Activated CD4-positive, alpha-beta memory T cell treated with anti-CD3 and anti-CD28 coated beads for 36 hours (primary cell): ENCODE results near the gene RBM17. TPM values are rescaled to one million over a fixed set of nuclear protein-coding genes. Genes with fewer than 3 reads are reported as not detected.

Source experiments
- CTCF ChIA-PET: fragments of 350-600 bp; sonication (Branson Sonifier 250); formaldehyde crosslinking; loops from one replicate; lab custom pipeline; 2021; ENCODE audit warnings: antibody characterized with exemption, inconsistent platforms; lab: Charles Lee
- POLR2A ChIA-PET: fragments of 350-600 bp; sonication (Branson Sonifier 250); formaldehyde crosslinking; loops from one replicate; lab custom pipeline; 2021; ENCODE audit warnings: antibody characterized with exemption; lab: Charles Lee
- DNase-seq: peaks from one replicate; pipeline ENCODE4 v3.0.0-alpha.2; 2020
- H3K27ac Mint-ChIP-seq: one replicate; pipeline ENCODE4 v1.8.0; 2021; ENCODE audit warnings: mixed read lengths
- H3K27me3 Mint-ChIP-seq: one replicate; pipeline ENCODE4 v1.8.0; 2021; ENCODE audit warnings: mixed read lengths
- H3K36me3 Mint-ChIP-seq: one replicate; pipeline ENCODE4 v1.8.0; 2021; ENCODE audit warnings: mixed read lengths
- H3K4me1 Mint-ChIP-seq: one replicate; pipeline ENCODE4 v1.8.0; 2021; ENCODE audit warnings: low read depth, mixed read lengths
- H3K4me3 Mint-ChIP-seq: one replicate; pipeline ENCODE4 v1.8.0; 2021; ENCODE audit warnings: mild to moderate bottlenecking, mixed read lengths
- H3K9me3 Mint-ChIP-seq: one replicate; pipeline ENCODE4 v1.8.0; 2021; ENCODE audit warnings: mixed read lengths
- intact Hi-C: fragments of 100-400 bp; cut with micrococcal nuclease; formaldehyde crosslinking; loops from one replicate; pipeline ENCODE4 v1.15.1; 2023
- total RNA-seq, 2 experiments: library from RNA; stranded (reverse); gene quantifications; one replicate each; pipeline ENCODE4 v1.2.3, GENCODE V29; 2021

The RBM17 gene
- total RNA-seq, 2 experiments from 2014 or later, result 151 to 155 TPM

- H3K36me3 Mint-ChIP-seq, result peaks cover 91% of the 10 kb centered on the region
- ChIA-PET POLR2A (interaction anchor here (2.3 to 16.2 kb wide), 4 partner anchors 10 to 25 kb away, joined by 9 to 343 read pairs (median 17); no protein-coding TSS in a partner anchor), CTCF (interaction anchor here (1.0 to 13.1 kb wide), 2 partner anchors 10 to 38 kb away, joined by 3 to 167 read pairs; no protein-coding TSS in a partner anchor)
- H3K4me3 Mint-ChIP-seq, result peak overlapping the region; percentile 55
- intact Hi-C loops, result no loop called here
- no peaks in the 10 kb centered on the region for H3K27me3 Mint-ChIP-seq
- H3K4me1 Mint-ChIP-seq, result peaks cover 92% of the 10 kb centered on the region
- peak; percentile 39 for DNase-seq
- peak overlapping the region; percentile 98 for H3K27ac Mint-ChIP-seq
- H3K9me3 Mint-ChIP-seq, result no peaks in the 10 kb centered on the region
These were observed 41.0 kb upstream of the RBM17 start for GRCh38 chr10:6047847-6048246.

- H3K4me1 Mint-ChIP-seq, result peaks cover 91% of the 10 kb centered on the region
- peak overlapping the region; percentile 98 for H3K27ac Mint-ChIP-seq
- peak; percentile 8 for DNase-seq
- CTCF ChIA-PET, result interaction anchor here (1.1 to 13.1 kb wide), 3 partner anchors 14 to 37 kb away, joined by 3 to 167 read pairs (median 6); no protein-coding TSS in a partner anchor
- intact Hi-C loops, result no loop called here
- no peaks in the 10 kb centered on the region for H3K9me3 Mint-ChIP-seq
- POLR2A ChIA-PET, result interaction anchor here (0.6 to 16.2 kb wide), 7 partner anchors 10 to 77 kb away, joined by 3 to 343 read pairs (median 4); no protein-coding TSS in a partner anchor
- H3K27me3 Mint-ChIP-seq, result no peaks in the 10 kb centered on the region
- H3K36me3 Mint-ChIP-seq, result peaks cover 91% of the 10 kb centered on the region
- H3K4me3 Mint-ChIP-seq, result peak overlapping the region; percentile 83
These were observed 40.4 kb upstream of the RBM17 start for GRCh38 chr10:6048281-6049030.

GRCh38 chr10:6049031-6049400 is 39.8 kb upstream of the RBM17 start:
- no peaks in the 10 kb centered on the region for H3K27me3 Mint-ChIP-seq
- ChIA-PET POLR2A (interaction anchor here (0.6 to 16.2 kb wide), 8 partner anchors 9 to 77 kb away, joined by 3 to 343 read pairs (median 6); no protein-coding TSS in a partner anchor), CTCF (interaction anchor here (1.1 to 13.1 kb wide), 4 partner anchors 14 to 41 kb away, joined by 3 to 167 read pairs (median 8); no protein-coding TSS in a partner anchor)
- H3K4me1 Mint-ChIP-seq, result peaks cover 91% of the 10 kb centered on the region
- H3K4me3 Mint-ChIP-seq, result peak overlapping the region; percentile 83
- H3K27ac Mint-ChIP-seq, result peak overlapping the region; percentile 98
- peaks cover 91% of the 10 kb centered on the region for H3K36me3 Mint-ChIP-seq
- intact Hi-C loops, result no loop called here
- peak; percentile 7 for DNase-seq
- no peaks in the 10 kb centered on the region for H3K9me3 Mint-ChIP-seq

- no peaks in the 10 kb centered on the region for H3K9me3 Mint-ChIP-seq
- peak overlapping the region; percentile 83 for H3K4me3 Mint-ChIP-seq
- DNase-seq, result peak; percentile 97
- ChIA-PET CTCF (interaction anchor here (0.5 to 13.1 kb wide), 8 partner anchors 12 to 1333 kb away, joined by 3 to 167 read pairs (median 4); partner anchors contain the start of gene PFKFB3), POLR2A (interaction anchor here (0.7 to 16.2 kb wide), 11 partner anchors 10 to 644 kb away, joined by 3 to 343 read pairs (median 5); partner anchors contain the start of genes IL15RA and IL2RA)
- H3K27ac Mint-ChIP-seq, result peak overlapping the region; percentile 98
- intact Hi-C loops, result loop anchor here (1.0 to 10.0 kb wide), 10 partner anchors 37 to 1994 kb away; partner anchors contain the start of genes ANKRD16, GDI2, IL15RA and PRKCQ
- no peaks in the 10 kb centered on the region for H3K27me3 Mint-ChIP-seq
- peaks cover 86% of the 10 kb centered on the region for H3K36me3 Mint-ChIP-seq
- H3K4me1 Mint-ChIP-seq, result peaks cover 86% of the 10 kb centered on the region
These were observed 37.9 kb upstream of the RBM17 start for GRCh38 chr10:6050801-6051445.

GRCh38 chr10:6052247-6053221 is 36.3 kb upstream of the RBM17 start:
- H3K27me3 Mint-ChIP-seq, result no peaks in the 10 kb centered on the region
- peaks cover 87% of the 10 kb centered on the region for H3K36me3 Mint-ChIP-seq

GRCh38 chr10:6053303-6053702 is 35.5 kb upstream of the RBM17 start:
- peak; percentile 33 for DNase-seq
- CTCF ChIA-PET, result interaction anchor here (0.6 to 13.1 kb wide), 4 partner anchors 9 to 39 kb away, joined by 3 to 167 read pairs (median 4); partner anchors contain the start of gene IL2RA
- no peaks in the 10 kb centered on the region for H3K27me3 Mint-ChIP-seq
- intact Hi-C loops, result loop anchor here (2.0 to 10.0 kb wide), 9 partner anchors 87 to 1991 kb away; partner anchors contain the start of genes ANKRD16, GDI2, PRKCQ and TASOR2
- peak overlapping the region; percentile 83 for H3K4me3 Mint-ChIP-seq
- peak overlapping the region; percentile 98 for H3K27ac Mint-ChIP-seq
- H3K36me3 Mint-ChIP-seq, result peaks cover 89% of the 10 kb centered on the region
- no peaks in the 10 kb centered on the region for H3K9me3 Mint-ChIP-seq
- POLR2A ChIA-PET, result interaction anchor here (0.5 to 16.2 kb wide), 10 partner anchors 8 to 1345 kb away, joined by 3 to 343 read pairs (median 6); partner anchors contain the start of gene IL2RA
- peaks cover 88% of the 10 kb centered on the region for H3K4me1 Mint-ChIP-seq

More at GRCh38 chr10:6052247-6053221, 36.3 kb upstream of the RBM17 start:
- intact Hi-C loops, result loop anchor here (1.0 to 10.0 kb wide), 13 partner anchors 10 to 1992 kb away; partner anchors contain the start of genes ANKRD16, GDI2, IL2RA and PRKCQ
- Mint-ChIP-seq H3K4me3 (peak overlapping the region; percentile 83), H3K4me1 (peaks cover 86% of the 10 kb centered on the region), H3K27ac (peak overlapping the region; percentile 98), H3K9me3 (no peaks in the 10 kb centered on the region)
- ChIA-PET POLR2A (interaction anchor here (1.0 to 16.2 kb wide), 11 partner anchors 7 to 84 kb away, joined by 3 to 343 read pairs (median 5); partner anchors contain the start of gene IL2RA), CTCF (interaction anchor here (0.8 to 13.1 kb wide), 2 partner anchors 10 to 33 kb away, joined by 6 to 167 read pairs; partner anchors contain the start of gene IL2RA)
- DNase-seq, result peak; percentile 92

GRCh38 chr10:6053816-6054631 is 34.8 kb upstream of the RBM17 start:
- peak; percentile 53 for DNase-seq
- Mint-ChIP-seq H3K27ac (peak overlapping the region; percentile 94), H3K9me3 (no peaks in the 10 kb centered on the region), H3K4me1 (peaks cover 87% of the 10 kb centered on the region), H3K4me3 (peak overlapping the region; percentile 83), H3K27me3 (no peaks in the 10 kb centered on the region), H3K36me3 (peaks cover 89% of the 10 kb centered on the region)
- ChIA-PET CTCF (interaction anchor here (0.6 to 13.1 kb wide), 4 partner anchors 9 to 40 kb away, joined by 3 to 167 read pairs (median 4); partner anchors contain the start of gene IL2RA), POLR2A (interaction anchor here (0.5 to 16.2 kb wide), 12 partner anchors 7 to 1345 kb away, joined by 3 to 343 read pairs (median 5); partner anchors contain the start of gene IL2RA)
- intact Hi-C loops, result loop anchor here (2.0 to 10.0 kb wide), 9 partner anchors 87 to 1991 kb away; partner anchors contain the start of genes ANKRD16, GDI2, PRKCQ and TASOR2

- Mint-ChIP-seq H3K4me3 (peak overlapping the region; percentile 83), H3K27me3 (no peaks in the 10 kb centered on the region), H3K36me3 (peaks cover 89% of the 10 kb centered on the region), H3K27ac (peak overlapping the region; percentile 94), H3K9me3 (no peaks in the 10 kb centered on the region), H3K4me1 (peaks cover 83% of the 10 kb centered on the region)
- ChIA-PET CTCF (interaction anchor here (13.1 kb wide), 1 partner anchor 31 kb away, joined by 167 read pairs; no protein-coding TSS in a partner anchor), POLR2A (interaction anchor here (1.3 to 16.2 kb wide), 5 partner anchors 6 to 32 kb away, joined by 5 to 343 read pairs (median 78); partner anchors contain the start of gene IL2RA)
- DNase-seq, result peak; percentile 45
- intact Hi-C loops, result loop anchor here (5.0 to 10.0 kb wide), 8 partner anchors 168 to 1990 kb away; partner anchors contain the start of genes ANKRD16, GDI2, PRKCQ and TASOR2
These were observed 34.0 kb upstream of the RBM17 start for GRCh38 chr10:6054884-6055283.

GRCh38 chr10:6055929-6056328 is 32.9 kb upstream of the RBM17 start:
- Mint-ChIP-seq H3K27me3 (no peaks in the 10 kb centered on the region), H3K36me3 (peaks cover 89% of the 10 kb centered on the region), H3K9me3 (no peaks in the 10 kb centered on the region), H3K4me1 (peaks cover 74% of the 10 kb centered on the region), H3K4me3 (peak overlapping the region; percentile 99), H3K27ac (peak overlapping the region; percentile 99)
- intact Hi-C loops, result loop anchor here (10.0 kb wide), 4 partner anchors 371 to 1989 kb away; partner anchors contain the start of gene TASOR2
- peak; percentile 12 for DNase-seq
- CTCF ChIA-PET, result interaction anchor here (13.1 kb wide), 1 partner anchor 30 kb away, joined by 167 read pairs; no protein-coding TSS in a partner anchor
- POLR2A ChIA-PET, result interaction anchor here (1.8 to 16.2 kb wide), 3 partner anchors 17 to 30 kb away, joined by 9 to 343 read pairs (median 62); no protein-coding TSS in a partner anchor
